Measurements from ENCODE around the gene APC2. TPM values are rescaled to one million over a fixed set of nuclear protein-coding genes. Genes with fewer than 3 reads are reported as not detected.
A peak's percentile ranks its signal among the peaks of the same experiment; 100 is the strongest.

APC2 gene
- total RNA-seq, 4 donors from 2014 or later: 0.42 to 1.8 (median 1.2) TPM

GRCh38 chr19:1490311-1491113, 40.6 kb downstream of the APC2 start, which contains the start of gene PCSK4:
Gene PCSK4 (minus strand): TSS chr19:1490350. CDS start chr19:1490346, 4 bp downstream.
- intact Hi-C loops (cut with DNase I): no loop called here
- under 1% methylated on average over 30 of the region's 74 CpGs for WGBS
- H3K4me3 ChIP-seq: peak within 1 kb of the TSS; percentile 56 to 75 (median 60)
- peaks cover 0 to 20% (median 0%) of the 10 kb centered on the region in 4 donors for H3K27me3 ChIP-seq
- H3K36me3 ChIP-seq: no peaks in the 10 kb centered on the region
- peak; percentile 100 for DNase-seq (ENCODE audit: extremely low spot score)
- no peaks in the 10 kb centered on the region for H3K9me3 ChIP-seq
- TF ChIP-seq CTCF (IDR thresholded peaks at IDR 0.05) (peak in 1 of 3 experiments; percentile 34), EP300 (IDR thresholded peaks at IDR 0.05) (no peak), POLR2A (IDR thresholded peaks at IDR 0.05; ENCODE audit: low read depth) (no peak), POLR2AphosphoS5 (IDR thresholded peaks at IDR 0.05) (peak; percentile 54 to 78)
- peak within 1 kb of the TSS; percentile 76 to 85 (median 82) for H3K27ac ChIP-seq (replicated peaks in 1 of 4)
- peaks cover 17 to 21% (median 19%) of the 10 kb centered on the region in 4 donors for H3K4me1 ChIP-seq

GRCh38 chr19:1491114-1491848, 41.4 kb downstream of the APC2 start, which contains the start of gene REEP6:
Gene REEP6 (plus strand): TSS chr19:1491181. CDS start chr19:1491270, 89 bp downstream.
- intact Hi-C loops (cut with DNase I): no loop called here
- Histone ChIP-seq H3K36me3 (no peaks in the 10 kb centered on the region), H3K27ac (replicated peaks in 1 of 4) (peak within 1 kb of the TSS; percentile 76 to 85 (median 82)), H3K4me1 (peaks cover 17 to 21% (median 19%) of the 10 kb centered on the region in 4 donors), H3K27me3 (peaks cover 0 to 28% (median 0%) of the 10 kb centered on the region in 4 donors), H3K4me3 (peak within 1 kb of the TSS; percentile 56 to 75 (median 60)), H3K9me3 (no peaks in the 10 kb centered on the region)
- WGBS: 7% methylated on average over 13 of the region's 73 CpGs
- no peak for DNase-seq (ENCODE audit: extremely low spot score)
- no peak for TF ChIP-seq CTCF (IDR thresholded peaks at IDR 0.05)
- peak in 1 of 2 donors; percentile 23 for TF ChIP-seq POLR2AphosphoS5 (IDR thresholded peaks at IDR 0.05)

GRCh38 chr19:1491849-1492170, 41.9 kb downstream of the APC2 start:
- intact Hi-C loops (cut with DNase I): no loop called here
- Histone ChIP-seq H3K4me3 (peak overlapping the region in 3 of 4 donors; percentile 54 to 75 (median 58)), H3K27ac (replicated peaks in 1 of 4) (no peak overlapping the region), H3K9me3 (no peaks in the 10 kb centered on the region), H3K4me1 (peaks cover 17 to 21% (median 19%) of the 10 kb centered on the region in 4 donors), H3K27me3 (peaks cover 0 to 33% (median 0%) of the 10 kb centered on the region in 4 donors), H3K36me3 (no peaks in the 10 kb centered on the region)
- WGBS: 55% methylated on average over 12 of the region's 12 CpGs
- TF ChIP-seq POLR2A (IDR thresholded peaks at IDR 0.05; ENCODE audit: low read depth) (no peak), CTCF (IDR thresholded peaks at IDR 0.05) (no peak), POLR2AphosphoS5 (IDR thresholded peaks at IDR 0.05) (no peak), EP300 (IDR thresholded peaks at IDR 0.05) (no peak)
- DNase-seq (ENCODE audit: extremely low spot score): no peak

- H3K27ac ChIP-seq (replicated peaks in 1 of 4): no peak overlapping the region
- 82% methylated on average over 5 of the region's 10 CpGs for WGBS
- TF ChIP-seq POLR2AphosphoS5 (IDR thresholded peaks at IDR 0.05) (no peak), POLR2A (IDR thresholded peaks at IDR 0.05; ENCODE audit: low read depth) (no peak), EP300 (IDR thresholded peaks at IDR 0.05) (no peak), CTCF (IDR thresholded peaks at IDR 0.05) (no peak)
- H3K9me3 ChIP-seq: no peaks in the 10 kb centered on the region
- H3K4me3 ChIP-seq: no peak overlapping the region
- DNase-seq (ENCODE audit: extremely low spot score): no peak
- intact Hi-C loops (cut with DNase I): no loop called here
- H3K4me1 ChIP-seq: peaks cover 17 to 21% (median 19%) of the 10 kb centered on the region in 4 donors
- peaks cover 0 to 41% (median 2%) of the 10 kb centered on the region in 4 donors for H3K27me3 ChIP-seq
- no peaks in the 10 kb centered on the region for H3K36me3 ChIP-seq
Observed at GRCh38 chr19:1492474-1493006, 42.6 kb downstream of the APC2 start.
